GM21390 (cell line): ENCODE data around the gene PRSS27.

Experiments used
- ATAC-seq: cut with Tn5 transposase; IDR thresholded peaks from one replicate; pipeline ENCODE4 v1.9.1; 2021; ENCODE audit not compliant: unreplicated experiment

Gene PRSS27

GRCh38 chr16:2710021-2710710 is 9.9 kb downstream of the PRSS27 start:
- no peak for ATAC-seq

GRCh38 chr16:2709588-2709984 is 10.4 kb downstream of the PRSS27 start:
- ATAC-seq: no peak

GRCh38 chr16:2708955-2709587 is 11.0 kb downstream of the PRSS27 start:
- no peak for ATAC-seq

GRCh38 chr16:2708290-2708639 is 11.8 kb downstream of the PRSS27 start:
- no peak for ATAC-seq

- no peak for ATAC-seq
Observed at GRCh38 chr16:2707368-2708289, 12.4 kb downstream of the PRSS27 start.

GRCh38 chr16:2706611-2707311 is 13.3 kb downstream of the PRSS27 start:
- ATAC-seq: no peak

GRCh38 chr16:2706085-2706484 is 13.9 kb downstream of the PRSS27 start:
- ATAC-seq: no peak

- ATAC-seq: no peak
Observed at GRCh38 chr16:2705351-2705750, 14.7 kb downstream of the PRSS27 start.

- no peak for ATAC-seq
Observed at GRCh38 chr16:2704983-2705275, 15.1 kb downstream of the PRSS27 start.

GRCh38 chr16:2704166-2704982 is 15.7 kb downstream of the PRSS27 start:
- no peak for ATAC-seq

- ATAC-seq: no peak
Observed at GRCh38 chr16:2702871-2703745, 16.9 kb downstream of the PRSS27 start.

- no peak for ATAC-seq
Observed at GRCh38 chr16:2702438-2702825, 17.6 kb downstream of the PRSS27 start.

- ATAC-seq: no peak
Observed at GRCh38 chr16:2701713-2702437, 18.1 kb downstream of the PRSS27 start.

GRCh38 chr16:2701272-2701671 is 18.8 kb downstream of the PRSS27 start:
- ATAC-seq: no peak

- ATAC-seq: no peak
Observed at GRCh38 chr16:2700786-2701185, 19.2 kb downstream of the PRSS27 start.

GRCh38 chr16:2699791-2700600 is 20.0 kb downstream of the PRSS27 start:
- ATAC-seq: no peak

GRCh38 chr16:2698965-2699750 is 20.9 kb downstream of the PRSS27 start:
- no peak for ATAC-seq
